ENCODE measurements around the gene CMAS. TPM values are rescaled to one million over a fixed set of nuclear protein-coding genes. Genes with fewer than 3 reads are reported as not detected.
"Not testable (repeated sequence)": the region's sequence is repeated elsewhere in the genome, so short reads cannot be mapped to it uniquely, and the experiment has no call there.

The CMAS gene
- 25.3 TPM for total RNA-seq

DNA sequence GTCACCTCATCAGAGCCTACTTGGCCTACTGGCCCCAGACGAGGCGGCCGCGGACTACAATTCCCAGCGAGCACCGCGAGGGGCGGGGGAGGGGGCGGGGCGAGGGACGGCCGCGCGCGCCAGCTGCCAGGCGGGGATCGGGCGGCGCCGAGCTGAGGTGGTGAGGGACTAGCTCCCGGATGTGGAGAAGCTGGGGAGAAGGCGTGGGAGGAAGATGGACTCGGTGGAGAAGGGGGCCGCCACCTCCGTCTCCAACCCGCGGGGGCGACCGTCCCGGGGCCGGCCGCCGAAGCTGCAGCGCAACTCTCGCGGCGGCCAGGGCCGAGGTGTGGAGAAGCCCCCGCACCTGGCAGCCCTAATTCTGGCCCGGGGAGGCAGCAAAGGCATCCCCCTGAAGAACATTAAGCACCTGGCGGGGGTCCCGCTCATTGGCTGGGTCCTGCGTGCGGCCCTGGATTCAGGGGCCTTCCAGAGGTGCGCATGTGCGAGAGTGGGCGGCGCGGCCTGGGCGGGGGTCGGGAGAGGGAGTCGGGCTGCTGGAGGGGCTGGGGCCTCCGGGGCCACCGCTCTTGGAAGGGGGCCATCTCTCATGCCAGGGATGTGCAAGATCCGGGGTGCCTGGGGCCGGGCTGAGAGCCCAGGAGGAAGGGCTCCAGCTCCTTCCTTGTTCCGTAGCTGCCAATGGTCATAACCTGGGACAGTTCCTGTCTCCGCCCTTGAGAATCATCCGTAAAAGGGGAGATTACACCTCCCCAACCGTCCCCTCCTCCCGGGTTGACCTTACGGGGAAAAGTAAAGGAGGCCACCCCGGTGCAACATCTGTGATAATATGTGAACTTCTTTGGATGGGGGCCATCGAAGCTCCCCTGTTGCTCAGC is at the start of gene CMAS:
Gene CMAS (plus strand): TSS at position 129 of the 878 bp plus-strand sequence. CDS start 86 bp downstream, at position 215.
- peak within 1 kb of the TSS; percentile 94 for H3K27ac ChIP-seq
- H3K4me1 ChIP-seq: peaks cover 42% of the 10 kb centered on the region
- H3K27me3 ChIP-seq: no peaks in the 10 kb centered on the region
- H3K36me3 ChIP-seq: no peaks in the 10 kb centered on the region
- peak within 1 kb of the TSS; percentile 100 for H3K4me3 ChIP-seq
- intact Hi-C loops (cut with DNase I): no loop called here
- no peaks in the 10 kb centered on the region for H3K9me3 ChIP-seq
- DNase-seq (ENCODE audit: extremely low spot score in 2 of 2): peak in 1 of 2 donors; percentile 89
- TF ChIP-seq POLR2A (IDR thresholded peaks at IDR 0.05): peak in 1 of 2 donors; percentile 71
- TF ChIP-seq POLR2AphosphoS5 (IDR thresholded peaks at IDR 0.05; ENCODE audit: insufficient read depth in 1 of 2, low read depth in 1 of 2): peak in 1 of 2 donors; percentile 93
- TF ChIP-seq, protein P1, sequence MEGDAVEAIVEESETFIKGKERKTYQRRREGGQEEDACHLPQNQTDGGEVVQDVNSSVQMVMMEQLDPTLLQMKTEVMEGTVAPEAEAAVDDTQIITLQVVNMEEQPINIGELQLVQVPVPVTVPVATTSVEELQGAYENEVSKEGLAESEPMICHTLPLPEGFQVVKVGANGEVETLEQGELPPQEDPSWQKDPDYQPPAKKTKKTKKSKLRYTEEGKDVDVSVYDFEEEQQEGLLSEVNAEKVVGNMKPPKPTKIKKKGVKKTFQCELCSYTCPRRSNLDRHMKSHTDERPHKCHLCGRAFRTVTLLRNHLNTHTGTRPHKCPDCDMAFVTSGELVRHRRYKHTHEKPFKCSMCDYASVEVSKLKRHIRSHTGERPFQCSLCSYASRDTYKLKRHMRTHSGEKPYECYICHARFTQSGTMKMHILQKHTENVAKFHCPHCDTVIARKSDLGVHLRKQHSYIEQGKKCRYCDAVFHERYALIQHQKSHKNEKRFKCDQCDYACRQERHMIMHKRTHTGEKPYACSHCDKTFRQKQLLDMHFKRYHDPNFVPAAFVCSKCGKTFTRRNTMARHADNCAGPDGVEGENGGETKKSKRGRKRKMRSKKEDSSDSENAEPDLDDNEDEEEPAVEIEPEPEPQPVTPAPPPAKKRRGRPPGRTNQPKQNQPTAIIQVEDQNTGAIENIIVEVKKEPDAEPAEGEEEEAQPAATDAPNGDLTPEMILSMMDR (IDR thresholded peaks at IDR 0.05): peak in 1 of 3 experiments; percentile 12

DNA sequence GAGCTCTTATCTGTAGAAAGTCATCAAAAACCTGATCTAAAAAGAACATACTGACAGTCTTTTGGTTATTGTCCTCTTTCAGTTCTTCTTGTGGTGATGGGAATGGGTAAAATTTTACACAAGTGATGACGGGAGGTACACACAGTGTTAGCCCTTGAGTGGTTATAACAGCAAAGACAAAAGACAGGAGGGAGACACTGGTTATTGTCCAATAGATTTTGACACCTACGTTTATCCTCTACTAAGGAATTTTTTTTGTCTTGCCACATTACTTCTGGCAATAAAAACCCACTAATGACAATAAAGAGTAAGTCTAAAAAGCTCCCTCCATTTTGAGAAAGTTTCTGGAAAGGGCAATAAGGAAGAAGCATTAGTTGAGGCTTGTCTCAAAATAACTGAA is 47.7 kb upstream of the CMAS start:
- DNase-seq (ENCODE audit: extremely low spot score in 2 of 2): no peak
- Histone ChIP-seq H3K36me3 (no peaks in the 10 kb centered on the region), H3K4me1 (no peaks in the 10 kb centered on the region), H3K27ac (no peak overlapping the region), H3K4me3 (no peak overlapping the region), H3K27me3 (no peaks in the 10 kb centered on the region), H3K9me3 (no peaks in the 10 kb centered on the region)
- TF ChIP-seq POLR2AphosphoS5 (IDR thresholded peaks at IDR 0.05; ENCODE audit: insufficient read depth in 1 of 2, low read depth in 1 of 2) (no peak), POLR2A (IDR thresholded peaks at IDR 0.05) (no peak)
- intact Hi-C loops (cut with DNase I): no loop called here

DNA sequence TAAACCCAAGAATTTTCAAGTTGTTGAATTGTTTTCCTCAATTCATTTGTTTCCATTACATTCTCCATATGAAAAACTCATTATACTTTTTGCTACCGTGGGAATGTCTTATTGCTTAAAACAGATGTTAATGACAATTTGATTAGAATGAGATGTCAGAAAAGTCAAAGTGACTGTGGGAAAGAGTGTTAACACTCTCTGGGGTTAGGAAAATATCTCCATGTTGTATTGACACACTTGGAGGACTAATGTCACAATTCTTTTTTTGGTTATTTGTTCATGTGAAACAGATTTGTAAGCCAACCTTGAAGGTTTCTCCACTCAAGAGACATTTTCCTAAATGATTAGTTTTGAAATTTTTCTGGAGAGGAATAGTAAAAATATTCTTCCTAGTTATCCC is 47.2 kb upstream of the CMAS start:
- Histone ChIP-seq H3K4me3 (no peak overlapping the region), H3K9me3 (no peaks in the 10 kb centered on the region), H3K36me3 (no peaks in the 10 kb centered on the region), H3K4me1 (no peaks in the 10 kb centered on the region), H3K27me3 (no peaks in the 10 kb centered on the region), H3K27ac (no peak overlapping the region)
- DNase-seq (ENCODE audit: extremely low spot score in 2 of 2): no peak
- intact Hi-C loops (cut with DNase I): no loop called here
- TF ChIP-seq POLR2AphosphoS5 (IDR thresholded peaks at IDR 0.05; ENCODE audit: insufficient read depth in 1 of 2, low read depth in 1 of 2): no peak
- no peak for TF ChIP-seq POLR2A (IDR thresholded peaks at IDR 0.05)
- TF ChIP-seq, protein P1 (IDR thresholded peaks at IDR 0.05): no peak

DNA sequence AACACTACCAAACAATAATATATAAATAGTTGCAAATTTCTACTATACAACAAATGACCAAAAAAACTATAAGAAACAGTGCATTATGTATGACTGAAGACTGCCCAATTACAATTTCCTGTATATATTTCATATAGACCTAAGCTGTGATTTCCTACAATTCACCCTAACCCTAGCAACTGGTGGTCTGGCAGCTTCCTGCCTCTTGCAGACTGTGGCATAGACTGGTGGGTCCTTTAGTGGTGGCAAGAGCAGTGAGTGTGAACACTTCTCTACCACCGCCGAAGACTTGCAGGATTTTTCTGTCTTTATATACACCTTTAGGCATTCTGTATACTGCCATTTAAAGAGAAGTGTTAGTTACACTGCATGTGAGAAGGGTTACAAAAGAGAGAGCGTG is 43.6 kb upstream of the CMAS start:
- Histone ChIP-seq H3K36me3 (no peaks in the 10 kb centered on the region), H3K27ac (no peak overlapping the region), H3K9me3 (no peaks in the 10 kb centered on the region), H3K27me3 (no peaks in the 10 kb centered on the region), H3K4me1 (no peaks in the 10 kb centered on the region), H3K4me3 (no peak overlapping the region)
- intact Hi-C loops (cut with DNase I): no loop called here
- TF ChIP-seq POLR2A (IDR thresholded peaks at IDR 0.05) (no peak), POLR2AphosphoS5 (IDR thresholded peaks at IDR 0.05; ENCODE audit: insufficient read depth in 1 of 2, low read depth in 1 of 2) (no peak)
- TF ChIP-seq, protein P1 (IDR thresholded peaks at IDR 0.05): no peak
- no peak for DNase-seq (ENCODE audit: extremely low spot score in 2 of 2)

DNA sequence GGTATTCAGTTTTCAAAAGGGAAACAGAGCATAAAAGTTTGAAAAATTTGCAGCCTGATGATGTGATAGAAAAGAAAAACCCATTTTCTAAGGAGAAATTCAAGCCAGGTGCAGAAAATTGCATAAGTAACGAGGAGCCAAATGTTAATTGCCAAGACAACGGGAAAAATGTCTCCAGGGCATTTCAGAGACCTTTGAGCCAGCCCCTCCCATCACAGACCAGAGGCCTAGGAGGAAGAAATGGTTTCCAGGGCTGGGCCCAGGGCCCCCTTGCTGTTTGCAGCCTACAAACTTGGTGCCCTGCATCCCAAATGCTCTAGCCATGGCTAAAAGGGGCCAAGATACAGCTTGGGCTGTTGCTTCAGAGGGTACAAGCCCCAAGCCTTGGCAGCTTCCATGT is 38.2 kb upstream of the CMAS start:
- H3K27ac ChIP-seq; H3K27me3 ChIP-seq; H3K36me3 ChIP-seq; H3K4me1 ChIP-seq; DNase-seq (ENCODE audit: extremely low spot score in 2 of 2); intact Hi-C loops (cut with DNase I); H3K9me3 ChIP-seq; H3K4me3 ChIP-seq: not testable (repeated sequence)

DNA sequence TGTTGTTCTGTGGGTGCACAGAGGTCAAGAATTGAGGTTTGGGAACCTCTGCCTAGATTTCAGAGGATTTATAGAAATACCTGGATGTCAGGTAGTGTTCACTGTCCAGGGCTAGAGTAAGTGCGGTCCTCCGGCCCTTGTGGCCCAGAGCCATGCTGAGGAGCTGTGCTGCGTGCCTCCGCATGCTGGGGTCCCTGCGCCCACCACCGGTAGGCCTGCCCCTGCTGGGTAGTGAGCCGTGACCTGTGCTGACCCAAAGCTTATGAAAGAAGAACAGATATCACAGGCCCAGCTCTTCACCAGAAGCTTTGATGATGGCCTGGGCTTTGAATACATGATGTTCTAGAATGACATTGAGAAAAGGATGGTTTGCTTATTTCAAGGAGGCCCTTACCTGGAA is 37.8 kb upstream of the CMAS start:
- DNase-seq (ENCODE audit: extremely low spot score in 2 of 2): no peak
- no peak overlapping the region for H3K4me3 ChIP-seq
- H3K4me1 ChIP-seq: no peaks in the 10 kb centered on the region
- no peaks in the 10 kb centered on the region for H3K9me3 ChIP-seq
- no peaks in the 10 kb centered on the region for H3K27me3 ChIP-seq
- no peak overlapping the region for H3K27ac ChIP-seq
- intact Hi-C loops (cut with DNase I): no loop called here
- TF ChIP-seq POLR2A (IDR thresholded peaks at IDR 0.05) (no peak), POLR2AphosphoS5 (IDR thresholded peaks at IDR 0.05; ENCODE audit: insufficient read depth in 1 of 2, low read depth in 1 of 2) (no peak)
- TF ChIP-seq, protein P1 (IDR thresholded peaks at IDR 0.05): no peak
- no peaks in the 10 kb centered on the region for H3K36me3 ChIP-seq

All from vagina (tissue), 2 donors.